ENCODE data around the gene TRPV5.

Gene TRPV5

DNA sequence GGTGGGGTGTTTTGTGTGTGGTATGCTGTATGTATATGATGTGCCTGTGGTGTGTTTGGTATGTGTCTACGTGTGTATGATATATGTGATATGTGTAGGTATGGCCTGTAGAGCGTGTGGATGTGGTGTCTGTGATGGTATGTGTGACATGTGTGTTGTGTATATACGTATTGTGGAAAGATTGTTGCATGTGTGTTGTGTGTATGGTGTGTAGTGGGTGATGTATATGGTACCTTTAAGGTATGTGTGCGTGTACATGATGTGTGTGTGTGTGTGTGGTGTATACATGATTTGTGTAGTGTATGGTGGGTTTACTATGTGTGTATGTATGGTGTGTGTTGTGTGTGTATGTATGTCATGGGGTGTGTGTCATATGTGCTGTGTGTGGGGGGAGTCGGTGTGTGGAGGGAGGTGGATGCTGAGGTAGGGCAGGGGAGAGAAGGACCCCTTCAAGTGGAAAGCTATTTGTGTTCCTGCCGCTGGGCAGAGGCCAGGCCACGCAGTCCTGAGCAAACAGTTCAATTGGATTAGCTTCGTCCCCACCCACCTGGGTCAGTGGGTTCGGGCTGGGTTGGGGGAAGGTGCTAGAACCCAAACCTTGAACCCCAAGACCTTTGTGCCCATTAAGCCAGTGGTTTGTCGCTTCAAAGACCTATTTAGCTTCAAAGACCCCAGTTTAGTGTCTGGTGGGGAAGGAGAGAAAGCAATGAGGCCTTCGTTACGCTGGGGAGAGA lies 46.1 kb downstream of the TRPV5 start:
- TF ChIP-seq, protein P1, sequence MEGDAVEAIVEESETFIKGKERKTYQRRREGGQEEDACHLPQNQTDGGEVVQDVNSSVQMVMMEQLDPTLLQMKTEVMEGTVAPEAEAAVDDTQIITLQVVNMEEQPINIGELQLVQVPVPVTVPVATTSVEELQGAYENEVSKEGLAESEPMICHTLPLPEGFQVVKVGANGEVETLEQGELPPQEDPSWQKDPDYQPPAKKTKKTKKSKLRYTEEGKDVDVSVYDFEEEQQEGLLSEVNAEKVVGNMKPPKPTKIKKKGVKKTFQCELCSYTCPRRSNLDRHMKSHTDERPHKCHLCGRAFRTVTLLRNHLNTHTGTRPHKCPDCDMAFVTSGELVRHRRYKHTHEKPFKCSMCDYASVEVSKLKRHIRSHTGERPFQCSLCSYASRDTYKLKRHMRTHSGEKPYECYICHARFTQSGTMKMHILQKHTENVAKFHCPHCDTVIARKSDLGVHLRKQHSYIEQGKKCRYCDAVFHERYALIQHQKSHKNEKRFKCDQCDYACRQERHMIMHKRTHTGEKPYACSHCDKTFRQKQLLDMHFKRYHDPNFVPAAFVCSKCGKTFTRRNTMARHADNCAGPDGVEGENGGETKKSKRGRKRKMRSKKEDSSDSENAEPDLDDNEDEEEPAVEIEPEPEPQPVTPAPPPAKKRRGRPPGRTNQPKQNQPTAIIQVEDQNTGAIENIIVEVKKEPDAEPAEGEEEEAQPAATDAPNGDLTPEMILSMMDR (IDR thresholded peaks at IDR 0.05; ENCODE audit: low read depth, low read length): no peak
- H3K4me3 ChIP-seq (ENCODE audit: low read depth, low read length): no peak overlapping the region

DNA sequence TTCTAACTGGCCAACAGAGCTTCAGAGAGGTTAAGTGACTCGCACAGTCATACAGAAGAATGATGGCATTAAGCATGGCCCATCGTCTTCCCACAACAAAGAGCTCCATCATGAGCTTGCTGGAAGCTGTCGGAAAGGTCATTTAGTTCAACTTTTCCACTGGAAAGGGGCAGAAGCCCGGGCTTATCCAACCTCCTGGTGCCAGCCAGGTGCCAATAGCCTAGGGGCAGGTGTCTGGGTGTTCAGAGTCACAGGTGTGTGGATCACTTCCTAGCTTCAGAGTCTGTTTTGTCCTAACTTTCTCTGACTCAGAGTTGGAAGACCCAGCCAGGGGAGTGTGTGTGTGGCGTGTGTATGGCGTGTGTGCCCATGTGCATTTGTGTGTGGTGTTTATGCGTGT lies 46.7 kb downstream of the TRPV5 start:
- no peak overlapping the region for H3K4me3 ChIP-seq (ENCODE audit: low read depth, low read length)
- TF ChIP-seq, protein P1 (IDR thresholded peaks at IDR 0.05; ENCODE audit: low read depth, low read length): no peak

DNA sequence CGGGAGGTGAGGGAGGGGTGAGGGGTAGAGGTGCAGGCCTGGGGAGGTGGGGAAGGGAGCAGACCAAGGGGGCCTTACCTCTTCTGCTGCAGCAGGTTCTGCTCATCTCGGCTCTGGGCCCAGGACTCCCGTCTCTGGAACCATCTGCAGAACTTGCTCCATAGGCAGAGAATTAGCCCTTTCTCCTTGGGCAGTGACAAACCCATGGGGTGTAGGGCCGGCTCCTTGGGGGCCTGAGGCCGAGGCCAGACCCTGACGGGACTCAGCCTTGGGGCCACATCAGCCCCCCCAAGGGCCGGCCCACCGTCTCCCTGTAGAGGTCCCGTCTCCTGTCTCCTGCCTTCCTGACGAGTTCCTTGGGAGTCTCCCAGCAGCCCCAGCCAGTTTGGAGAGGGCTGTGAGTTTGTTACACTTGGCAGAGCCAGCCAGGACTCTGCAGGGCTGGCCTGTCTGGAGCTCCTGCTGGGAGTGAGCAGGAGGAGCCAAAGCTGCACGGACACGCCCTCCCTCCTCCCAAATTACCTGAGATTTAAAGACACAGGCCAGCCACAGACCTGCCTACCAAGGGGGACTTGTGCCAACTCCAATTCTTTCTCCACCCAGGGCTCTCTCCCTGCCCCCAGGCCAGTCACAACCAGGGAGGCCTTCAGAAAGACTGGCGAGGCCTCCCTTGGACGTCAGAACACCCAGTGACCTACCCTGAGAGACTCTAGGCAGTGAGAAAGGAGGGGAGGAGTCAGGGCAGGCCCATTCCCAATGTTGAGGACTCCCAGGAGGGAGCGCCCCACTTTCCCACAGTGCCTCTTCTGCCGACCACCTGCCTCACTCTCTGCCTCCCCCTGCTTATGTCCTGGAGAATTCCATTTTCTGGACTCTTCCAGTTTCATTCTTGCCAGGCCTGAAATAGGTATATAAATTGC lies 48.0 kb downstream of the TRPV5 start, which contains the start of gene TRPV6:
Gene TRPV6 (minus strand): TSS at position 435 of the 920 bp plus-strand sequence.
- TF ChIP-seq, protein P1 (IDR thresholded peaks at IDR 0.05; ENCODE audit: low read depth, low read length): no peak
- no peak within 1 kb of the TSS for H3K4me3 ChIP-seq (ENCODE audit: low read depth, low read length)

DNA sequence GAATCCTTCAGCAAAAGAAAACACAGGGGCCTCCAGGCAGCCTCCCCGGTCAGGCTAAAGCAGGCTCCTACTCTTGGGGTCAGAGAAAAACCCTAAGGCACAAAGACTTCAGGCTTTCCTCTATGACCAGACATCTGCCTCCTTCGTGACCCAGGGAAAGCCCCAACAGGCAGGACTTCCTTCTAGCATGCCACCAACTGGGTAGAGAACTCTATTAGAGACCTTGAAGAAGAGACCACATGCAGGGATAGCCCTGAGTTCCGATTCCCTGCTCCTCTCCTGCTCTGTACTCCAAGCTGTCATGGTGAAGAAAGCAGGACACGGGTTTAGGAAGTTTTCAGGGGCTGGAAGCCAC lies 49.3 kb downstream of the TRPV5 start:
- TF ChIP-seq, protein P1 (IDR thresholded peaks at IDR 0.05; ENCODE audit: low read depth, low read length): no peak
- H3K4me3 ChIP-seq (ENCODE audit: low read depth, low read length): no peak overlapping the region

DNA sequence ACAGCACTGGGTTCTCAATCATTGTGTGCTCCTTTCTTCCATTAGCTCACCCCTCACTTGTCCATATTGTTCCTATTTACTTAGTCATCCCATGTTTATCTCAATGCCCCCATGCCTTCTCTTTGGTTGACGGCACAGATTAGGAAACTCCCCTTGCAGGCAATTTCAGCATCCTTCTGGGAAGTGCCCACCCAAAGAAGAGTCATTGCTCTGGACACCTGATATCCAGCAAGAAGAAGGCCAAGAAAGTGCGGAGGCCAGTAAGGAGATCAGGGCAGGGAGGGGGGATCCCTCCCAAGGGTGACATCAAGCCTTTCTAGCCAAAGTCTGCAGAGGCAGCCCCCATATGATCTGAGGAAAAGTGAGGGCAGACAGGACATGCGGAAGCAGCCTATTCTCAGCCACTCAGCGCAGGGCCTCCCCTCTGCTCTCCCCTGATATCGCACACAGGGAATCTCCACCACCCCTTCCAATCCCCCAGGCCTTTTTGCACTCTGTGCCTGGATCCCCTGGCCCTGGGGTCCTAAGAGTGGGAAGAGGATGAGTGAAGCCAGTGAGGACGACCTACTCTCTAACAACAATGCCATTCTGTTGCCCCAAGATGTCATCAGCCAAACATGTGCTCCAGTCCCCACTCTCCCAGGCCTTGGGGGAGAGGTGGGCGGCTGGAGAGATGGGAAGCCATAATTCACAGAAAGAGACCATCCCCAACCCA lies 49.8 kb downstream of the TRPV5 start:
- TF ChIP-seq, protein P1 (IDR thresholded peaks at IDR 0.05; ENCODE audit: low read depth, low read length): no peak
- H3K4me3 ChIP-seq (ENCODE audit: low read depth, low read length): no peak overlapping the region

DNA sequence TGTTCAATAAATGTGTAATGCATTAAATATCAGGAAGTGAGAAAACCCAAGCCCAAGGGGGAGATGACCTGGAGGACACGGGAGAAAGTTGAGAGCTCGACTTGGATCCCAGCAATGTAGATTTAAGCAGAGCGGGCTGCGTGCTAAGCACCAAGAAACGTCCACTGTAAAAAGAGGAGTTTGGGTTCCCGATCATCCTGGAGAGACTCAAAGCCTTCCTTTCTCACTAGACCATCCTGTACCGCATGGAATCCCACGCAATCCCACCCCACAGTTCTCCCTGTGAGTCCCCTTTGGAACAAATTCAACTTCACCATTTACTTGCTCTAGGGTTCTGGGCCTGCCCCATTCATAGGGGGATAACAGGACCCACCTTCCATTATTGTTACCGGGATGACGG lies 50.4 kb downstream of the TRPV5 start:
- no peak overlapping the region for H3K4me3 ChIP-seq (ENCODE audit: low read depth, low read length)
- TF ChIP-seq, protein P1 (IDR thresholded peaks at IDR 0.05; ENCODE audit: low read depth, low read length): no peak

All from WI38 (cell line).